PC-3 (cell line): ENCODE measurements around the gene UGT1A8.

Experiments
- EZH2 ChIP-seq: fragments of 300-600 bp; sonication (generic); IDR thresholded peaks from one replicate; pipeline ENCODE4 v1.6.1; 2017; ENCODE audit warnings: antibody characterized with exemption, mild to moderate bottlenecking, low read length; ENCODE audit not compliant: unreplicated experiment
- EZH2phosphoT487 ChIP-seq: fragments of 300-600 bp; sonication (generic); IDR thresholded peaks from 2 replicates; pipeline ENCODE4 v1.6.1; 2018; ENCODE audit warnings: mild to moderate bottlenecking, antibody characterized with exemption, low read length, borderline replicate concordance
- TF ChIP-seq, protein P1 (sequence below): fragments of 300-600 bp; sonication (generic); conservative IDR thresholded peaks from 2 replicates; pipeline ENCODE4 v1.5.1; 2017; ENCODE audit warnings: antibody characterized with exemption, low read depth, mild to moderate bottlenecking, low read length

DNA sequence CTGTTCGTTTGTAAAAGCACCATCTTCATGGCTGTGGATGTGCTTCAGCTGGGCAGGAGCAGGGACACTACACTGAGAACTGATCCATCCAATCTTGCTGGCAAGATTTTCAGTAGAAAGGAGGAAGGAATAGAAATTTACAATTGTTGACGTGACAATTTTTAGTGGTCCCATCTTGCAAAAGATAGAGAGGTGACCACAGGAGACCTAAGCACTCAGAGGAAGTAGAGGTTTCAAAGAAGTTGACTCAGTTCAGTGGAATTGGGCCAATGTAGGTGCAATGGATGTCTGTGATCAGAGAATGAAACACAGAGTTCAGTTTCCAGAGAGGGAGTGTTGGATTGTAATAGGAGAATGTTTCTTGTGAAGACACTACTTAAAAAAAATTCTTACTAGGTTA lies 96.7 kb downstream of the UGT1A8 start:
- TF ChIP-seq EZH2: no peak
- TF ChIP-seq, protein P1, sequence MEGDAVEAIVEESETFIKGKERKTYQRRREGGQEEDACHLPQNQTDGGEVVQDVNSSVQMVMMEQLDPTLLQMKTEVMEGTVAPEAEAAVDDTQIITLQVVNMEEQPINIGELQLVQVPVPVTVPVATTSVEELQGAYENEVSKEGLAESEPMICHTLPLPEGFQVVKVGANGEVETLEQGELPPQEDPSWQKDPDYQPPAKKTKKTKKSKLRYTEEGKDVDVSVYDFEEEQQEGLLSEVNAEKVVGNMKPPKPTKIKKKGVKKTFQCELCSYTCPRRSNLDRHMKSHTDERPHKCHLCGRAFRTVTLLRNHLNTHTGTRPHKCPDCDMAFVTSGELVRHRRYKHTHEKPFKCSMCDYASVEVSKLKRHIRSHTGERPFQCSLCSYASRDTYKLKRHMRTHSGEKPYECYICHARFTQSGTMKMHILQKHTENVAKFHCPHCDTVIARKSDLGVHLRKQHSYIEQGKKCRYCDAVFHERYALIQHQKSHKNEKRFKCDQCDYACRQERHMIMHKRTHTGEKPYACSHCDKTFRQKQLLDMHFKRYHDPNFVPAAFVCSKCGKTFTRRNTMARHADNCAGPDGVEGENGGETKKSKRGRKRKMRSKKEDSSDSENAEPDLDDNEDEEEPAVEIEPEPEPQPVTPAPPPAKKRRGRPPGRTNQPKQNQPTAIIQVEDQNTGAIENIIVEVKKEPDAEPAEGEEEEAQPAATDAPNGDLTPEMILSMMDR: no peak
- TF ChIP-seq EZH2phosphoT487: no peak
